GM18526 (cell line): ENCODE results near the gene CCDC138.

Experiments
- POLR2A ChIP-seq: IDR thresholded peaks from 3 replicates; pipeline ENCODE4 v1.6.1; 2011; ENCODE audit not compliant: insufficient read length; ENCODE audit errors: extremely low read depth

CCDC138 gene

DNA sequence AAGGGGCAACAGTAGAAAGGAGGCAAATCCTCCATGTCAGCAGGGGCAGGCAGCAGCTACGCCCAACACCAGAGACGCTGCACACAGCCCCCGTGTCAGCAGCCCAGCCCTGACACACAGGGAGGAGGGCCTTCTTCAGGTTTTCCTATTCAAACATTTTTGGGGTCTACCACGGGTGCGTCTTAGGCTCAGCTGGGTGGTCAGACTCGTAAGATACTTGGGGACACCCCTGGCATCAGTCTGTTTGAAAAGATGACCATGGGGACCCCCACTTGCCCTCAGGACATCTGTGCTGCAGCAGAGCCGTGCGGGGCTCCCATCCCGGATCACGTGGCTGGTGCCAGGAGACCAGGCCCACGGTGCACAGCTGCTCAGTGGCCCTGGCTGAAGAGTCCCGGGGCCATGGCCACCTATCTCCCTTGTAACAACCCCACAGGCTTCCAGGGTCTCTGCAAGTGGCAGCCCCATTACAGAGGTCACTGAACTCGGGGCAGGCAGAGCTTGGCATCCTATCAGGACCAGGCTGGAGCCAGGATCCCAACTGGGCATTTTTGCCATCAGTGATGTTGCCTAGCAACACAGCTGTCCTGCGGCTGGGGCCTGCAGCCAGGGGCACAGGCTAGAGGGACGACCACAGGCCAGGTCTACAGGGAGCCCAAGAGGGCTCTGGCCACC lies 120.0 kb downstream of the CCDC138 start:
- TF ChIP-seq POLR2A = no peak

DNA sequence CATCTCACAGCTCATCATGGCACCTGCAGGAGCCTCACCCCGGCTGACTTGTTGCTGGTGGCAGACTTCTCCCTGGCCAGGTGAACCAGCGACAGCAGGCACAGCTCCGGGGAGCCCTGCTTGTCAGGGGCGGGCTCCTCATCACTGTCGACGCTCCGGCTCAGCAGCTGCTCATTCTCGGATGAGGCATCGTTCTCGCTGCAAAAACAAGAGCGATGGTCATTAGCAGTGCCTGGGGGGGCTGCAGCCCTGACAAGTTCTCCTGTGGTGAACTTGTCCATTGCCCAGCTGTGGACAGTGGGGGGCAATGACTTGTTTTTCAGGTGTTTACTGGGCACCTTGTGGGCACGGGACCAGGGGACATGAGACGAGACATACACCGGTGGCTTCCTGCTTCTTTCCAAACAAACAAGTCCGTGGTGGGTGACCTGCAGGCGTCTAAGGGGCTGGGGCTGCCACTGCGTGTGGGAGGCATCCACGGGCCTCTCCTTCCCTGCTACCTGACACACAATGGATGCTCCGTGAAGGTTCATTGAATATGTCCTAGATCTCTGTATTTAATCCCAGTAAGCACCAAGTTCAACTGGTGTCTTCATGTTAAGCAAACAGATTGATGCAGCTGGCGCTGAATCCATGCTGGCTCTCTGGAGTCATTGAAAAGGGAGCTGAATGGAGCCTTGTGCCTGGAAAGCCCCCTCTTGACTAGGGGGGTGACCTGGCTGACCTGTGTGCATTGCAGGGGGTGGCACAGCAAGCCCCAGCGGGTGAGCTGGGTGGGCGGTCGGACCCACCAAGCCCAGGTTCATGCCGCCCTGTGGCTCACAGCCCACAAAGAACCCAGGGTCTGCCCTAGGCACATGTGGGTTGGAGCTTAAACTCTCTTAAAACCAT lies 121.5 kb downstream of the CCDC138 start:
- TF ChIP-seq POLR2A = no peak

- TF ChIP-seq POLR2A = no peak
Observed at GRCh38 chr2:108908713-108909070, 122.1 kb downstream of the CCDC138 start.

DNA sequence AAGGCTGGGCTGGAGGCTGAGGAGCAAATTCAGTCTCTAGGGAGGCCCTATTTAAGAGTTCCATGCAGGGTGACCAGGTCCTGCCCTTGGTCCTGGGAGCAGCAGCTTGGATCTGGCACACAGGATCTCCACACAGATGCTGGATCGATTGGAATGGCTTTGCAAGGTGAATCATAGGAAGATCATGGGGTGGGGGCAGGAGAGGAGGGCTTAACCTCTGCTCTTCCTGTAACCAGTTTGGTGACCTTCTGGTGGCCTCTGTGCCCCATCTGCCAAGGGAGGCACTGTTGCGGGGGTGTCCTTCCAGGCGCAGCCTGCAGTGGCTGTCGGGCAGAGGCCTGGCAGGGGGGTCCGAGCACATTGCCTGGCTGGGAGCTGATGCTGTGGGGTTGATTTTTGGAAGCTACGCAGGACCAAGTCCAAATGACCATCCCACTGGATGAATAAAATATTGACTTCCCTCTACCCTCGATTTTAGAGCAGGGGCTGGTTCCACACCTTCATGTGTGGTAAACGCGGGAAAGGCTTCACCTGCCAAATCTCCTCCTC lies 122.8 kb downstream of the CCDC138 start:
- no peak for TF ChIP-seq POLR2A

DNA sequence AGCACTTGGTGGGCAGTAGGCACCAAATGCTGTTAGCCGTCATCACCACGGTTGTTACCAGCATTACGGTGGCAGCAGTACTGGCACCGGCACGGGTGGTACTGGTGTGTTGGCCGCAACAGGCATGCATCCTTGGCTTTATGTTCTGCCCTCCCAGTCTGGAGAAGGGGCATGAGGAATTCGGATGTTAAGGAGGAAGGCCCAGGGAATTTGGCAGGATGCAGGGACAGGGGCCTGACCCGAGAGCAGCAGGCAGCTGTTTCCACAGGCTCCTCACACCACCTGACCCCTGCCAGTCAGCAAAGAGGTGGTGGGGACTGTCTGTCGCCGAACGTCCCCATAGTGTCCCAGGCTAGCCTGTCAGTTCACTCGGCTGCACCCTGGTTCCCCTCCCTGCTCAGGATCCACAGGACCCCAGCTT lies 123.5 kb downstream of the CCDC138 start:
- TF ChIP-seq POLR2A = no peak

DNA sequence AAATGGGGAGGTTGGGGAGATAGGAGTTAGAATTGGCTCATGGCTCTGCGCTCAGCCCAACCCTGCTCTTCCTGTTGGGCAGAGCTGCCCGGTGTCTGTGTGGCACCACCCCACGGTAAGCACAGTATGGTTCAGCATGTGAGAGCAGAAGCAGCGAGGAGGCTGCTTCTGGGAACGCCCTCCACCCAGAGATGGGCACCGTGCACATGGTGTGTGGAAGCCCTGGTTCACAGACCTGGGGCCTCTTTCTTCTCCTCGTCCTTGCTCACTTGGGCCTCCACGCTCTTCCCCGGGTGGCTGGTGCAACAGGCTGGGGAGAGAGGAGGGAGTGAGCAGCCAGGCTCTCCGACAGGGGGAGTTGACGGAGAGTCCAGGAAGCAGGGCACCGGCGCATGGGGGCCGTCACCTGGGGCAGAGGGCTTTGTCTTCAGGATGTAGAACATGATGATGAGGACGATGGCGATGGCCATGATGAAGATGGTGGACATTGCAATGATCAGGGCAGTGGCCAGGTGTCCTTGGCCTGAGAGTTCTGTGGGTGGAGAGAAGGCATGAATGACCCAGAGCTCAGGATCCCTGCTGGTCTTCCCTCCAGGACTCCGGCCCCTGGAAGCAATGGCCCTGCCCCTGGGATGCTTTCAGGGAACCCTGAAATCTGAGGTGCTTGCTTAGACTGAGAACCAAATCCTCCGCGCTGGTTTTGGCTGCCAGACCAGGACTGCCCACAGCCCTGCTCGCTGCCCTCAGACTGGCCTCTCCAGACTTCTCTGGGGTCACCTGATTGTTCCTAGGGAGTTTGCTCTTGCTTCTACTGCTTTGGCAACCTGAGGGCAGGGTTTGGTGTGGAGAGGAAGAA lies 124.2 kb downstream of the CCDC138 start:
- no peak for TF ChIP-seq POLR2A

DNA sequence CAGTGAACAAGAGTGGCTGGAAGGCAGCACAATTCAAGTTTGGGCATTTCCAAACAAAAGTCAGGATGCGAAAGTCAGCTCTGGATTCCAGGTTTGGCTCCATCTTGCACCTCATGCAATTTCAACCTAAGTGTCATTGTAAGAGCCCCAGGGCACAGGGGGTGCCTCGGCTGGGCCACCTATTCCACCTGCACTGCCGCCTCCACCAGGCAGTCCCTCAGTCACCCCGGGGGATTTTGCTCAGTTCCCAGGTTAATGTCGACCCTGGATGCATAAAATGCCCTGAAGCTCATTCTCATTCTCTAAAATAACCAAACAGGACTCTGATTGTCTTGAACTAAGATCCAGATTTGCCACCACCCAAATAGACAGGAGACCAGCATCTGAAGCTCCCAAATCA lies 124.8 kb downstream of the CCDC138 start:
- TF ChIP-seq POLR2A = no peak

- TF ChIP-seq POLR2A = no peak
Observed at GRCh38 chr2:108911807-108912628, 125.4 kb downstream of the CCDC138 start.

- no peak for TF ChIP-seq POLR2A
Observed at GRCh38 chr2:108912629-108912902, 126.0 kb downstream of the CCDC138 start.

GRCh38 chr2:108916122-108916795 lies 129.7 kb downstream of the CCDC138 start:
- no peak for TF ChIP-seq POLR2A

DNA sequence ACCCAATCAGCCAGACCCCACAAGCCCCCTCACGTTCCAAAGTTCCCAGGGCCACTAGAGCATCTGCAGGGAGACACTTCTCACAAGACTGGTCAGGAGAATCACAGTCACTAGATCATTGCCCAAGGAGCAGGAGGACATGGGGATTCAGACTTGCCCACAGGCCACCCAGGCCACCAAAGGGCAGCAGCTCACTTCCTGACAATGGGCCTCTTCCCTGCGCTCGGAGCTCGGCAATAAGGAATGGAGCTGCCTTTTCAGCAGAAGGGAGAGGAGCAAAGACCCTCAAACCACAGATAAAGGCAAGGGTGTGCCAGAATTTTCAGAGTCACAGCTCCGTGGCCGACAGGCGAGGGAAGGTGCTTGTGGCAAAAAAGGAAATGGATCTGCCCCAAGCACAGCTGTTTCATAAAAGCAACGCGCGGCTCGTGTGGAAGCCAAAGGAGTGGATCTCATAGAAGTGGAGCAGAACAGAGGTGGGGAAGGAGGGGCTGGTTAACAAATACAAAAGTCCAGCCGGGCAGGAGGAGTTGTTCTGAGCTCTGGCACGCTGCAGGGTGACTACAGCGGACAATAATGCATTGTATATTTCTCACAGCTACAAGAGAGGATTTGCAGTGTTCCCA lies 130.3 kb downstream of the CCDC138 start:
- TF ChIP-seq POLR2A = no peak

DNA sequence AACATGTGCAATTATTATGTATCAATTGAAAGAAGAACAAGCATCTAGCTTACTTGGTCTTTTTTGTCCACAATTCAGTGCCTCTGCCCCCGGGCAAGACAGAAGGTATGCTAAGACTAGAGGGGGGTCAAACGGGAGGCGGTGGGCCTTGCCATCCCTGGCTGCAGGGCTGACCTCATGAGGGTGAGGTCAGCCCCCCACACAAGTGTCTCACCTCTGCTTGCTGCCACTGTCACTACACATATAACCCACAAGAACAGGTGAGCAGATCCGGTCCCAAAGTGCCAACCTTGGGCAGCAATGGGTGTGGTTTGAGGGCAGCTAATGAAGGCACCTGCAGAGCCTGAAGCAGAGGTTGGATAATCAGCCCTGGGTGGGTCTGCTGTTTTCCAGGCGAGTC lies 131.0 kb downstream of the CCDC138 start:
- no peak for TF ChIP-seq POLR2A

DNA sequence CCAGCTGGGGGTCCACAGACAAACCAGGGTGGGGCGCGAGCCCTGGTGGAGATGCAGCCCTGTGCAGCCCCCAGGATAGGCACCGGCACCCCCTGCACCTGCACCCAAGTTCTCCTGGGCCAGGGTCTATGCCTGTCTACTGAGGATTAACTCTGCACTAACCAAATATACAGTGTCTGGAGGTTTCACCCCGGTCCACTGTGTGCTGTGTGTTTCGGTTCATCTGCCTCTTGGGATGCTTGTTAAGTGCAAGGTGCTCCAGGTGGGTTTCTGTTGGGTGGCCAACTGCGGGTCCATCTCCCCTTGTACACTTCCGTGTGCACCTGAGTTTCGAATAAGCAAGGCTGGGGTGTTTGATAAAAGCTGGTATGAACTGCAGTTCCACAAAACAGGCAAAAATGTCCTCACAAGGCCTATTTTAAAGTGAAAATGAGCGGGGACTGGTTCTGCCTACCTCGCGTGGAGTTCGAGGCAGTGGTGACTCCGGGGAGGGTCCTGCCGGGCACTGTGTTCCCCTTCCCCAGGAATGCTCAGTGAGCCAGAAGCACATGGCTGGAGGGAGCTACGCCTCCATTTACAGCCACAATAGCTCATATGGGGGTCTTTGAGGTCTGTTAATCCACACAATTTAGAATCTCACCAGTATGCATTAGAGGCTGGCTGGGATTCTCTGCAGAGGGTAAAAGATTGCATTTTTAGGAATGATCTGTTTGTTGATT lies 131.7 kb downstream of the CCDC138 start:
- TF ChIP-seq POLR2A = no peak
